ENCODE data around the gene MRPL10. TPM values are rescaled to one million over a fixed set of nuclear protein-coding genes. Genes with fewer than 3 reads are reported as not detected.

The MRPL10 gene
- total and polyA plus RNA-seq, 10 donors = 24.4 to 46.1 (median 34.2) TPM

DNA sequence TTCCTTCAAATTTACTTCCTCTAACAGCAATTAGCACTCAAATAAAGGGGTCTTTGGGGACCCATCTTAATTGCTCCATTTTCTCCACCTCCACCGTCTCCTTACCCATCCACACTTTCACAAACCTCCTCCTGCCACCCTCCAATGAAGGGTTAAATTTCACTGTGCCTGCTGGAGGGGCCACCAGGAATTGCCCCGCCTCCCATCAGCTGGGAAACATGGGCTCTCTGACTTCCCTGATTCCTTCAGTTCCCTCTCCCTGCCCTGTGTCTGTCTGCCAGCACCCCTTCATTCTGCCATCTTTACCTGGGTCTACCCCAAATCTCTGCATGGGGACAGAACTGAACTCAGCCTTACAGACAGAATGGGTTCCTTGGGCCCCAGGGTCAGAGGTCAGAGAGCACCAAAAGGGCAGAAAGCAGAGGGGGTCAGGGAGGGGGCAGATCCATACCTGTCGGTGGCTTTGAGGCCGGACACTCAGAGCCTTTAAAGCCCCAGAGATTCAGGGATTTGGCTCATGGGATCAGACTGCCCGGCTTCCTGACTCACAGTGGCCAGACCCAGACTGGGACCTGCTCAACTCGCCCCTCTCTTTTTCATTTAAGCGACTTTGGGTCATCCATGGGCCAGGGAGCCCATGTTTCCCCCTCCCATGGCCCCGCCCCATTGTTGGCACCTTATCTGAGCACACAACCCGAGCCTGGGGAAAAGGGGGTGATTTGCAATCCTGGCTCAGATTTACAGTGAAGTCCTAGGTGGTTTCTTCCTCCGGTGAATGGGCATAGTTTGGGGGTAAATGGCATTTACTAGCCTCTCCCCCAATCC, 47.1 kb upstream of the MRPL10 start:
- WGBS, 5 donors = 68 to 80% (median 78%) methylated on average over 10 of the region's 10 CpGs
- TF ChIP-seq, protein P1, sequence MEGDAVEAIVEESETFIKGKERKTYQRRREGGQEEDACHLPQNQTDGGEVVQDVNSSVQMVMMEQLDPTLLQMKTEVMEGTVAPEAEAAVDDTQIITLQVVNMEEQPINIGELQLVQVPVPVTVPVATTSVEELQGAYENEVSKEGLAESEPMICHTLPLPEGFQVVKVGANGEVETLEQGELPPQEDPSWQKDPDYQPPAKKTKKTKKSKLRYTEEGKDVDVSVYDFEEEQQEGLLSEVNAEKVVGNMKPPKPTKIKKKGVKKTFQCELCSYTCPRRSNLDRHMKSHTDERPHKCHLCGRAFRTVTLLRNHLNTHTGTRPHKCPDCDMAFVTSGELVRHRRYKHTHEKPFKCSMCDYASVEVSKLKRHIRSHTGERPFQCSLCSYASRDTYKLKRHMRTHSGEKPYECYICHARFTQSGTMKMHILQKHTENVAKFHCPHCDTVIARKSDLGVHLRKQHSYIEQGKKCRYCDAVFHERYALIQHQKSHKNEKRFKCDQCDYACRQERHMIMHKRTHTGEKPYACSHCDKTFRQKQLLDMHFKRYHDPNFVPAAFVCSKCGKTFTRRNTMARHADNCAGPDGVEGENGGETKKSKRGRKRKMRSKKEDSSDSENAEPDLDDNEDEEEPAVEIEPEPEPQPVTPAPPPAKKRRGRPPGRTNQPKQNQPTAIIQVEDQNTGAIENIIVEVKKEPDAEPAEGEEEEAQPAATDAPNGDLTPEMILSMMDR (IDR thresholded peaks at IDR 0.05 in 8 of 11, conservative IDR thresholded peaks at IDR 0.05 in 3 of 11) = no peak
- TF ChIP-seq POLR2A (IDR thresholded peaks at IDR 0.05) = no peak
- no peak for TF ChIP-seq POLR2AphosphoS5 (IDR thresholded peaks at IDR 0.05)
- Histone ChIP-seq H3K9me3 (no peaks in the 10 kb centered on the region), H3K4me1 (peaks cover 7 to 21% (median 15%) of the 10 kb centered on the region in 6 donors), H3K27ac (no peak overlapping the region), H3K27me3 (replicated peaks in 1 of 7) (peaks cover 0 to 37% (median 0%) of the 10 kb centered on the region in 7 donors), H3K36me3 (no peaks in the 10 kb centered on the region), H3K4me3 (no peak overlapping the region)
- intact Hi-C loops (cut with DNase I; ENCODE audit: low total_unique reads) = no loop called here
- no peak for DNase-seq

DNA sequence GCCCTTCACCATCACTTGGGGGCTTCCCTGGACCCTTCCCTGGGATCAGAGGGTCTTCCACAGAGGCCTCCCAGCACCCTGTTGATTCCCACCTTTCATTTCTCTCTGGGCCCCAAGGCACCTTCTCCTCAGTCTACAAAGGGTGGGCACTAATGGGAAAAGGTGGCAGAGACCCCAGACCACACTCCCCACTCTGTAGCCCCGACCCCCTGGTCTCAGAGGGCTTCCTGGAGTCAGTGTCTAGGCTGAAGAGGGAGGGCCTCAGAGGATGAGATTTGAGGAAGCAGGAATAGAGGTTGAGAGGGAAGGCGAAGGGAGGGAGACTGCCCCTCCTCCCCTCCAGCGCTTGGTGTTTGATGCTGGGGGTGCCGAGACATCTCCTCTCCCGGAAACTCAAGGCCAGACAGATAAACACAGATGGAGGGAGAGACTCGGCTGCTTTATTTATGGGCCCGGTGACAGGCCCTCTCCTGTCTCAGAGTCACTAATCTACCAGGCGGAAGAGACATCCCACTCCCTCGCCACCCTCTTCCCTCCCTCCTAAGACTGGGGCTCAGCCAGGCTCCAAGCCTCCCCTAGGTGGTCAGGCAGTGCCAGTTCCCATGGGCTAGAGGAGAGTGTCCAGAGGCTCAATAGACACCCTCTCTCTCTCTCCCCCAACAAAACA, 46.2 kb upstream of the MRPL10 start:
- Histone ChIP-seq H3K9me3 (no peaks in the 10 kb centered on the region), H3K27ac (no peak overlapping the region), H3K4me3 (no peak overlapping the region), H3K4me1 (peaks cover 4 to 15% (median 10%) of the 10 kb centered on the region in 6 donors), H3K36me3 (no peaks in the 10 kb centered on the region), H3K27me3 (replicated peaks in 1 of 7) (peaks cover 0 to 46% (median 4%) of the 10 kb centered on the region in 7 donors)
- intact Hi-C loops (cut with DNase I; ENCODE audit: low total_unique reads) = no loop called here
- 52 to 66% (median 59%) methylated on average over 9 of the region's 9 CpGs for WGBS, 5 donors
- TF ChIP-seq, protein P1 (IDR thresholded peaks at IDR 0.05 in 8 of 11, conservative IDR thresholded peaks at IDR 0.05 in 3 of 11) = no peak
- TF ChIP-seq POLR2AphosphoS5 (IDR thresholded peaks at IDR 0.05) (no peak), POLR2A (IDR thresholded peaks at IDR 0.05) (no peak)
- no peak for DNase-seq

DNA sequence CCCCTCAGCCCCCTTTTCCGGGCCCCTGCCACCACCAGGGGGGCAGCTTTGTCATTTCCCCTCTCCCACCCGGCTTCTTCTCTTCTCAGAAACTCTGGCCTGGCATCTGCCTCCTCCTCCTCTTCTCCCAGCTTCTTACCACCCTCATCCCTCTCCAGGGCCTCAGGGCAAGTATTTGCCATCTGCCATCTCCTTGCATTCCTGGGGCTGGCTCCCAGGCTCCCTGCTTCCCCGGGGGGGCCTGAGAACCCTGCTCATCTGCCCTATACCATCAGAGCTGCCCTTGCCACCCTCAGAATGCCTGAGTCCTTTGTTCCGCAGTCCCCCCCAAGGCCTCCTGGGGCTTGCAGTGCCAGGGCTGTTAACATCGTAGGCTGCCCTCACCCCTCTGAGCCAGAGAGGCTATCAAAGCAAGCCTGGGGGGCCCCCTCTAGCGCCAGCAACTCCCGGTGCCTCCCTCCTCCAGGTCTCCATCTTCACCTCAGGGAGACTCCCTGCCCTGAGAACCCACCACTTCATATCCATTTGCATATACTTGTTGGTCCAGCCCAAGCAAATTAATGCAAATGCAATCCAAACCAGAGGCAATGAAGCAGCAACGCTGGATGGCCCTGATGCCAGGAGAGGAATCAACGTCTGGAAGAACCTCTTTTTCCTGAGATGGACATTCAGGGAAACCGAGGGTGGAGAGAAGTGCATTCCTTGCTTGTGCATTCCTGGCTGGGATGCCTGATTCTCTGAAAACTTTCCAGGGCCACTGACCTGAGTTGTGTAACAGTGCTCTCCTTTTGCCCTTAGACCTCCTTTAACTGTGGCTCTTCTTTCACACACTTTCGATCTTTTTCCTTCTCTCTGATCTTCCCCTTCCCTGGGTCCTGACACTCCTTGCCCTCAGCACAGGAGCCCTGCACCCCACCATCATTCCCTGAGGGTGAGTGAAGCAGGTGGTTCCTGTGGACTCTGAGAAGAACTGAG, 44.0 kb upstream of the MRPL10 start:
- Histone ChIP-seq H3K27ac (no peak overlapping the region), H3K36me3 (no peaks in the 10 kb centered on the region), H3K4me1 (peaks cover 0 to 10% (median 0%) of the 10 kb centered on the region in 6 donors), H3K9me3 (no peaks in the 10 kb centered on the region), H3K4me3 (no peak overlapping the region), H3K27me3 (replicated peaks in 1 of 7) (peaks cover 0 to 68% (median 17%) of the 10 kb centered on the region in 7 donors)
- 59 to 72% (median 65%) methylated on average over 11 of the region's 11 CpGs for WGBS, 5 donors
- intact Hi-C loops (cut with DNase I; ENCODE audit: low total_unique reads) = no loop called here
- TF ChIP-seq POLR2A (IDR thresholded peaks at IDR 0.05) = no peak
- TF ChIP-seq, protein P1 (IDR thresholded peaks at IDR 0.05 in 8 of 11, conservative IDR thresholded peaks at IDR 0.05 in 3 of 11) = no peak
- no peak for TF ChIP-seq POLR2AphosphoS5 (IDR thresholded peaks at IDR 0.05)
- no peak for DNase-seq
